Endometrium (tissue), 2 donors: ENCODE measurements around the gene BCL2L14.

Experiments
- FAIRE-seq: peaks from 2 replicates; lab custom pipeline; 2012; peaks lifted over from hg19 to GRCh38; lab: Jason Lieb, UNC
- donor health status: control.
- donor health status: control.

BCL2L14 gene, protein sequence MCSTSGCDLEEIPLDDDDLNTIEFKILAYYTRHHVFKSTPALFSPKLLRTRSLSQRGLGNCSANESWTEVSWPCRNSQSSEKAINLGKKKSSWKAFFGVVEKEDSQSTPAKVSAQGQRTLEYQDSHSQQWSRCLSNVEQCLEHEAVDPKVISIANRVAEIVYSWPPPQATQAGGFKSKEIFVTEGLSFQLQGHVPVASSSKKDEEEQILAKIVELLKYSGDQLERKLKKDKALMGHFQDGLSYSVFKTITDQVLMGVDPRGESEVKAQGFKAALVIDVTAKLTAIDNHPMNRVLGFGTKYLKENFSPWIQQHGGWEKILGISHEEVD

GRCh38 chr12:12070674-12071656 is at the start of gene BCL2L14:
Gene BCL2L14, plus strand, starts transcription at chr12:12070939. Its CDS starts 8,367 bp downstream, at chr12:12079306.
- FAIRE-seq, result no peak

- FAIRE-seq, result no peak
These were observed 48.3 kb upstream of the BCL2L14 start for GRCh38 chr12:12022306-12022936.

DNA sequence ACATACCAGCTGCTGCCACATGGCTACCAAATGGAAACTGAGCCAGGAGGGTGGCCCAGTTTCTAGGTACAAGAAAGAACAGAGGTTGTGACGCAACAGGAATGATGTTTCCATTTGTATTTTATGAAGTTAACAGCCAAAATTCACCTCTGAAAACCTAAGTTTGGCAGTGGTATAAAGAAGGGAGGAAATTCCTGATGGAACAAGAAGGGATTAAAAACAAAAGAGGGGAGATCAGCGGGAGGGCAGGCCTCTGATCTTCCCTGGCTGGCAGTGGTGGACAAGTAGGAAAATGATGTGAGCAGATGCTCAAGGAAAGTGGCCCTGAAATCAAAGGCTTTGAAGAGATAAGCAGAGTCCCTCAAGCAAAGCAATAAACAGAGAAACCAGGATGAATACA is 47.3 kb upstream of the BCL2L14 start:
- FAIRE-seq, result no peak

GRCh38 chr12:12024911-12025682 is 45.6 kb upstream of the BCL2L14 start:
- FAIRE-seq, result no peak

- FAIRE-seq, result no peak
These were observed 44.8 kb upstream of the BCL2L14 start for GRCh38 chr12:12025799-12026386.

- FAIRE-seq, result no peak
These were observed 41.9 kb upstream of the BCL2L14 start for GRCh38 chr12:12028668-12029402.

- no peak for FAIRE-seq
These were observed 41.1 kb upstream of the BCL2L14 start for GRCh38 chr12:12029653-12030052.

DNA sequence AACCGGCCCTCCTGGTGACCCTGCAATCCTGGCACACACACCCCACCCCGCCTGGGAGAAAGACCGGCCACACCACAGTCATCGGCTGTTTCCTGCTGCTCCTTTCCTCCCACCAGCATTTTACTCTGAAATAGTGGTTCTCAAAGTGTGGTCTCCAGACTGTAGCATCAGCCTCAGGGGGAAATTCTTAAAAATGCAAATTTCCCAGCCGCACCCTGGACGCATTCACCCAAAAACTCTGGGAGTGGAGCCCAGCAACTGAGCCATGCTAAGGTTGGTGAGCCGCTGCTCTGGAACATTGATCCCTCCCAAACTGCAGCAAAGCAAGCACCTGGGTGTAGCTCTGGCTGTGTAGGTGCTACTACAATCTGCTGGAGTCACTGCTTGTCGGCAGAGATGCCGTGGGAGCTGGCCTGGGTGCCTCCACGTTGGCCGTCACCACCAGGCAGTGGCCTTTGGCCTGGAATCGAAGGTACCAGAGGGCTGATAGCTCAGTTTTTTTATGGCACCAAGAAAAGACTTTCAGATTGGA is 38.4 kb upstream of the BCL2L14 start:
- no peak for FAIRE-seq

DNA sequence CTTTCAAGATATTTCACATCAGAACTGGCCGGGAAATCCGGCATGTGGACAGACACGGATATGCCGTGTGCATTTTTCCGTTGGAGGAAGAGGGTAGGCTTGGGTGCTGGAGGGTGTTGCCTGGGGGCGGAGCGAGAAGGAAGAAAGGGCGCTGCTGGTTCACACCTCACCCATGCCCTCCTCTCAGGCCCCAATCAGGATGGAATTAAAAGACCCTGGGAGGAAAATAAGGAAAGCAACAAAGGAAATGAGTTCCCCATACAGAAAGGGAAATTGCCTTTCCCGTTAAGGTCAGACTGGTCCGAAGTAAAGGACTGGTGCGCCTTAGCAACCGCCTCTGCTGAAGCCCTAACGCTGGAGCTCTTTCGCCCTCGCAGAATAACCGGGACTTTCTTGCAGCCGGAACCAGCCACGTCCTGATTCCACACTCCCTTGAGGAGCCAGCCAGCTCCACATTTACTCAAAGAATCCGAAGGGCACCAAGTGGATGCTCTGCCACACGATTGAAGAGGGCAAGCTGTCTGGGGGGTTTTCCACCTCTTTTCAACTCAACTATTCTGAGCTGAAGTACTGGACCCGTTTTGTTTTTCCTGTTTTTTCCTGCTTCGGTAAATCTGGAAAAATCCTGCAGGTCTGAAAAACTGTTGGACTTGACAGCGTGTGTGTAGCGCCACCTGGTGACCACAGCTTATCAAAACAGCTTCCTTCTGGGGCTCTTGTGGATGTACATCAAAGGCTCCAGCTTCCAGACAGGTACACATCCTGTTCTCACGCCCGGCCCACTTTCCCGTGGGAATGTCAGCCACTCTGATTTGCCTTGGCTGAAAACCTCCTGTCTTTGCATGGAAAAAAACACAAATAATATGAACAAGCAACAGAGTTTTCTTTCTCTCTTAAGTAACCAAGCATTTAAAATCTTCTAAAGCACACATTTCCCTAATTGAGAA is 37.6 kb upstream of the BCL2L14 start:
- no peak for FAIRE-seq

DNA sequence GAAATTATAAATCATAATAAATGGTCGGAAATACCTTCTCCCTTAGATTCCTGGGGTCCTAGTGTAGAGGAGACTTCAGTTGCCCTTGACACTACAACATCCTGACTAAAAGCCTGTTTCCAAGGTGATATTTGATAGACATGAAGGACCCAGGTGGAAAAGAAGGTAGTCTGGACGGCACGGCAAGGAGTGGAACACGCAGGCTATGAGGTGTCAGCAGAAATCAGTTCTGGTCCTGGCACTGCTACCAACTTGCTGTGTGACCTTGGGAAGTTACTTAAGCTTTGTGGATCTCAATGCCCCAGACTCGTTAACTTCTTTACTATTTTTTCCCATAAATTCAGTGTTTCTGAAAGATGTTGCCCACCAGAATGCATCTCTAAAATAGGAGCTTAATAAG is 36.9 kb upstream of the BCL2L14 start:
- FAIRE-seq, result no peak

DNA sequence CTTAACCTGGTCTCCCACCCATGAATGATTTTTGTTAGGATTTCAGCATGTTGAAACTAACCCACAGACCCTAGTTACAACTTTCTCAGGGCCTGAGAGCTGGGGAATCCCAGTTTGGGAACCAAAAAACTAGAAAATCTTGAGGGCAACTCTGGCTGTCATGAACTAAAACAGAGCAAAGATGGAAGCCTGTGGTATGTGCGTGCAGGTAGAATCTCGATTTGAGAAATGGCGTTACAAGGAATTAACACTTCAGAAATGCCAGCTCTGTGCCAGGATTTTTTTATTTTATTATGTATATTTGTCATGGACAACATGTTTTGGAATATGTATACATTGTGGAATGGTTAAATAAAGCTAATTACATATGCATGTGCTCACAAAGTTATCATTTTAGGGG is 36.4 kb upstream of the BCL2L14 start:
- no peak for FAIRE-seq

DNA sequence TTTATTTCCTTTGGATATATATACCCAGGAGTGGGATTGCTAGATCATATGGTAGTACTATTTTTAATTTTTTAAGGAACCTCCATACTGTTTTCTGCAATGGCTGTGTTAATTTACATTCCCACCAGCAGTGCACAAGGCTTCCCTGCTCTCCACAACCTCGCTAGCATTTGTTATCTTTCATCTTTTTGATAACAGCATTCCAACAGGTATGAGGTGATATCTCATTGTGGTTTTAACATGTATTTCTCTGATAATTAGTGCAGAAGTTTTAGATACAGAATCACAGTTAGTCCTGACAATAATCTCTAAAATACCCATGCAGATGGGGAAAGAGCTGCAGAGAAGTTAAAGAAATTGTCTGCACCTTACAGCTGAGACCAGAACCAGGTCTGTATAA is 35.5 kb upstream of the BCL2L14 start:
- no peak for FAIRE-seq

DNA sequence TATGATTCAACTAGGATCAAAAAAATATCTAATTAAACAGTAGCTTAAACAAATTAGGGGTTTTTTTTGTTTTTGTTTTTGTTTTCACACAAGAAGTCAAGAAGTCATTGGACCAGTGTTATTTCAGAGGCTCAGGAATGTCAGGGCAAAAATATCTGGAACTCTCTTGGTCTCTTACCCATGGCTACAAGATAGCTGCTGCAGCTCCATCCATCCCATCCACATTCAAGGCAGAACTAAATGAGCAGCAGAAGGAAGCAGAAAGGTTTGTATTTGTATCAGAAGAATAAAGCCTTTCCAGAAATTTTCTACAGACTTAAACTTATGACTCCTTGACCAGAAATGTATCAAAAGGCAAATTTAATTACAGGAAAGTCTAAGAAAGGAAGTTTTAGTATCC is 33.8 kb upstream of the BCL2L14 start:
- no peak for FAIRE-seq

GRCh38 chr12:12039897-12040296 is 30.8 kb upstream of the BCL2L14 start:
- FAIRE-seq, result no peak

DNA sequence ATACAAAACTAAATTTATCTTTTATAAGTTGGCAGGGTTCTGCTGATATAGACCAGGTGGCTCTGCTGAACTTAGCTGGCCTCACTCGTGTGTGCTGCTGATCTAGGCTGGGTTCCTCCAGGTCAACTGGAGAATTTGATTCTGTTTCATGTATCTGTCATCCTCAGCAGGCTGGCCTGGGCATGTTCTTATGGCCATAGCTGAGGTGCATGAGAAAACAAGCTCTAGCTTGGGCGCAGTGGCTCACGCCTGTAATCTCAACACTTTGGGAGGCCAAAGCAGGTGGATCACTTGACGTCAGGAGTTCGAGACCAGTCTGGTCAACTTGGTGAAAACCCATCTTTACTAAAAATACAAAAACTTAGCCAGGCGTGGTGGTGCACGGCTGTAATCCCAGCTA is 24.3 kb upstream of the BCL2L14 start:
- FAIRE-seq, result no peak

- no peak for FAIRE-seq
These were observed 23.1 kb upstream of the BCL2L14 start for GRCh38 chr12:12047682-12048081.

DNA sequence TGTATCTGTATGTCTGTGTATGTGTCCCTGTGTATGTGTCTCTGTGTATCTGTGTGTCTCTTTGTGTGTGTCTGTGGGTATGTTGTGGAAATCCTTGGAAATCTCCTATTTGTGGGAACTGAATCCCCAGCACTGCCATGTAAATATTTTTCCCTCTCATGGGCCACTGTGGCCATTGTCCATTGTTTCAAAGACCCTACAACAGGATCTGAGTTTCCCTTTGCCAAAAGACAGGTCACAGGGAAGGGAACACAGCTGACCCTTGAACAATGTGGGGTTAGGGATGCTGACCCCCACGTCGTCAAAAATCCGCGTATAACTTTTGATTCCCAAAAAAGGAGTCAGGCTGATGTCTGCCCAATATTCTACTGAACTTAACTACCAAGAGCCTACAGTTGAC is 22.5 kb upstream of the BCL2L14 start:
- FAIRE-seq, result no peak

GRCh38 chr12:12048714-12049113 is 22.0 kb upstream of the BCL2L14 start:
- FAIRE-seq, result no peak

- FAIRE-seq, result no peak
These were observed 19.1 kb upstream of the BCL2L14 start for GRCh38 chr12:12051668-12052067.
